ENCODE measurements around the gene IFNA21.
"Not testable (repeated sequence)": the region's sequence is repeated elsewhere in the genome, so short reads cannot be mapped to it uniquely, and the experiment has no call there.

IFNA21 gene

DNA sequence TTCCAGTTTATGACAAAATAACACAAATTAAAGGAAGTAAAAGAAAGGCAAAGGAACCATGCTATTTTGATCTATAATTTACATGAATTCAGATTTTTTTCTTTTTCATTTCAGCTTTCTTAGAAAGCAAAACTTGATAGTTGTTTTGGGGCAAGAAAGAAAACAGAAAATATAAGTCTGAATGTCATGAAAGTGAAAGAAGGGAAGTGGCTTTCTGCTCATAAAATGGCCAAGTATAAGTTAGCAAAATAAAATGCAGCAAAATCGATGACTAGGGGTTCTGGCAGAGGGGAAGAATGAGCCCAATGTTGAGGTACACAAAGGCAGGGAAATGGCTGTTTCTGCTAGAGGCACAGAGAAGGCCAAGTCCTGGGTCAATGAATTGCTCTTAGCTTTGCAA lies 21.9 kb downstream of the IFNA21 start:
- DNase-seq, result no peak

DNA sequence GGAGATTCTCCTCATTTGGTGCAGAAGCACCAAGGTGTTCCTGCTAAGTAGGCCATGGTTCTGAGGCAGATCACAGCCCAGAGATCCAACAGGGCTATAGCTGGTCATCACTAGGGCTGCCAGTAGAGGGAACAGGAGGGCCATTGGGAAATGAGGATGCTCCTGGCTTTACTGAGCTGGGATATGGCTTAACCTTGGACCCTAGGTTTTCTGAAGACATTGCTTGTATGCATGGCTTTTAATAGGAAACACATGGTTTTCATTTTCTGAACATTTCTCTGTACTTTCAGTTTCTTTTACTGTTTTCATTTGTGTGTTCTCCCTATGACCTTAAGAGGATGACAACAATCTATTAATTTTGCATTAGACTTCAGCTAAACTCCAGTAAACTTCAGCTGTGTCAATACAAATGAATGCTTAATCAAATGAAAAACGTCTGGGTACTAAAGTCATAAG lies 25.0 kb downstream of the IFNA21 start, which contains the start of gene IFNW1:
Gene IFNW1, minus strand, starts transcription at position 406 of the 456 bp plus-strand sequence. Its CDS starts 262 bp downstream, at position 144.
- DNase-seq, result no peak

DNA sequence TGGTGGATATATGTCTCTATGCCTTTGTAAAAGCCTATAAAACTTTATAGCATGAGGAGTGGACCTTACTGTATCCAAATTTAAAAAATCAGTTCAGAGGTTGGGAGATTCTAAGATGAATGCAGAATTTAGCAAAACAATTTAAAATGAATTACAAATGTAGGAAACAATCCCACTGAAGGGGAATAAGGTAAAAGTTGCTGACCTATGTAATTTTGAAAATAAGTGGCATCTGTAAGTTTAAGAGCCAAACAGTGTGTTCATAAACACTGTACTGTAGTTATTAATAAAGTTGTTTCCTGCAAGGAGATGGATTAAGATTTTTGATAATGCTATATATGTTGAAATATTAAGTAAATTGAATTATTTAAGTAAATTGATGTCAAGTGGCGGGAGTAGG lies 29.4 kb downstream of the IFNA21 start:
- no peak for DNase-seq

DNA sequence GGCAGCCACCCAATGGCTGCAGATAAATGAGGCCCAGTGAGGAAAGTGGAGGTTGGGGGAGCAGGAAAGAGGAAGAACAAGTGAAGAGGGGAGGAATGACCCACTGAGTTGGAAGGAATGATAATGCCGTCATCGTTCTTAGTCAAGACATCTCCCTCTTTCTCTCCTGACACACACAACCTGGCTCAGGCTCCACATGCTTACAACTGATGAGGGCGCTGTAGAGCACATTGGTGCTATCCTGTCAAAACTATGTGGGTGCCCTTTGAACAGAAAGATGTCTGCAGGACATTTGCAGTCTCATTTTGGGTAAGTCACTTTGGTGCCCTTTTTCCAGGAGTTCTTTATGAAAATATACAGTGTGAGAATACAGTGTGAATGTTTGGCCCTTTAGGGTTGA lies 30.7 kb downstream of the IFNA21 start:
- DNase-seq, result no peak

DNA sequence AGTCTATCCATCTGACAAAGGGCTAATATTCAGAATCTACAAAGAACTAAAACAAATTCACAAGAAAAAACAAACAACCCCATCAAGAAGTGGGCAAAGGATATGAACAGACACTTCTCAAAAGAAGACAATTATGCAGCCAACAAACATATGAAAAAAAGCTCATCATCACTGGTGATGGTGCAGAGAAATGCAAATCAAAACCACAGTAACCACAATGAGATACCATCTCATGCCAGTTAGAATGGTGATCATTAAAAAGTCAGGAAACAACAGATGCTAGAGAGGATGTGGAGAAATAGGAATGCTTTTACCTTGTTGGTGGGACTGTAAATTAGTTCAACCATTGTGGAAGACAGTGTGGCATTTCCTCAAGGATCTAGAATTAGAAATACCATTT lies 38.3 kb downstream of the IFNA21 start:
- DNase-seq, result not testable (repeated sequence)

DNA sequence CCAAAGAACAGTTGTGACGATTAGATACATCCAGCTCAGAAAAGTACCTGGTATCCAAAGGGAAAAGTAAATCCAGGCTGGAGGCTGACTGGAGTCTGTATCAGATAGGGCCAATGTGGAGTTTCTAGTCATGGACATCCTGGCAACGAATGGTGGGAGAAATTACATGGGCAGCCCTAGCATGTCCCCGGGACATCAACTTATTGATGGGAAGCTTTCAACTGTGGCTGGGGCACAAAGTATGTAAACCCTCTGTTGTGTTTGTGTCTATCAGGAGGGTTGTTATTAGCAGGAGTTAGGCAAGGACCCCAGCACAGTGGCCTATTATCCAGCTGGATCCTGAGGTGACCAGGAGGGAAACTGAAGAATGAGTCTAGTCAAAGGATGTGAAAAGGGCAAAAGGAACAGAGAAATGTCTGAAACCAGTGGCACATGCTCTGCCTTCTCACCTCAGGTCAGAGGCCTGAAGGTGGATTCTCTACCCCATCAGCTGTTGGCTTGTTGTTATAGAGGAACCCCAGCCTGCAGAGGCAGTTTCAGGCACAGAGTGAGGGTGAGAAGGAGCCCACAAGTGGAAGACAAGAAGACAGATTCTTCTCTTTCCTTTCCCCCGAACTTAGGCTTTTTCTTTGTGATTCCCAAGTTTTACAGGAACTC lies 44.7 kb downstream of the IFNA21 start:
- DNase-seq, result no peak

DNA sequence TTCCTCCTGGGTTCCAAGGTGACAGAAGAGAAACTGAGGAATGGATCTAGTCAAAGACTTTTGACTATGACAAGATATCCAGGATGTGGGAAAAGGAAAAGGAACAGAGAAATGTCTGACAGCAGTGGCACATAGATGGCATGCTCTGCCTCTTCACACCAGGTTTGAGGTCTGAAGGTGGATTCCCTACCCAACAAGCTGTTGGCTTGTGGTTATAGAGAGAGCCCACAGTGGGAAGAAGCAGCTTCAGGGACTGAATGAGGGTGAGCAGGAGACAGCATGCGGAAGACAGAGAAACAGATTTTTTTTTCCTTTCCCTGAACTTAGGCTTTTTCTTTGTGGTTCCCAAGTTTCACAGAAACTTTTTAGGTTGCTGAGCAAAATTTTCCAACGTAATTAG lies 45.4 kb downstream of the IFNA21 start:
- no peak for DNase-seq

DNA sequence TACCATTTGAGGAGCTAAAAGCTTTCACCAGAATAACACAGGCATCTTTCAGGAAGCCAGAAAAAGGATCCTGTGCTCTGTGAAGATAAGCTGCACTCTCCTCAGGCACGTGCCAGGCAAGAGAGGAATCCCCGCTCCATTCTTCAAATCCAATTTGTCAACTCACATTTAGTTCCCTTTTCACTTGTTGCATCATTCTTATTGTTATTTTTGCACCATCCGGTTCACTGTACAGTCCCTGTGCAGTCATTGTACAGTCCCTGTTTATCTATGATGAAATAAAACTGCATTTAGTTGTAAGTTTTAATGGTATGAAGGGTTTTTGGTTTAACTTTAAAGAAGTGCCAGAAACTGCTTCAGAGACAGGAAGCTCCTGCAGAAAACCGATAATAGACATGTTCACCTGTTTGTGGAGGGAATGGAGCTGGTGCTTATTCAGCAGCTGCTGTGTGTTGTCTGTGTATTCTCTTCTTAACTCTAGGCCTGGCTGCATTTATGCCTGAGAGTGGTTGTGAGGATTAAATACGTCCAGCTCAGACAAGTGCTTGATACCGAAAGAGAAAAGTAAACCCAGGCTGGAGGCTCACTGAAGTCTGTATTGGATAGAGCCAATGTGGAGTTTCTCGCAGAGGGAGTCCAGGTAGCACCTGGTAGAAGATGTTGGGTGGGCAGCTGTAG lies 47.2 kb downstream of the IFNA21 start:
- no peak for DNase-seq
